Measurements from ENCODE around the gene RIN1. TPM values are rescaled to one million over a fixed set of nuclear protein-coding genes. Genes with fewer than 3 reads are reported as not detected.

The RIN1 gene
- total and polyA plus RNA-seq, 9 of the 15 experiments (the other 6 are each of a cell fraction or from before 2014, with no cell fraction given), result 0.01 to 1.2 (median 0.45) TPM; not detected in 1

- TF ChIP-seq JUND (IDR thresholded peaks at IDR 0.05; ENCODE audit: borderline replicate concordance, low read depth, low read length) (no peak; the same call in 1 of the 2 replicates), JUND (tag; IDR thresholded peaks at IDR 0.05; ENCODE audit: borderline replicate concordance, low read depth, low read length) (no peak; the same call in 2 of the 3 replicates), BACH1 (tag; IDR thresholded peaks at IDR 0.05) (no peak), ZNF175 (CRISPR knock-in tag; IDR thresholded peaks at IDR 0.05; ENCODE audit: low read depth) (no peak), MED1 (CRISPR knock-in tag; IDR thresholded peaks at IDR 0.05; ENCODE audit: borderline replicate concordance) (no peak), NCOA6 (IDR thresholded peaks at IDR 0.05) (no peak), MAZ (CRISPR knock-in tag; conservative IDR thresholded peaks at IDR 0.05 in 1 of 2, IDR thresholded peaks at IDR 0.05 in 1 of 2) (peak; percentile 91 to 98), ZNF586 (CRISPR knock-in tag; conservative IDR thresholded peaks at IDR 0.05) (no peak), ZBTB17 (CRISPR knock-in tag; IDR thresholded peaks at IDR 0.05) (no peak), GATAD2A (IDR thresholded peaks at IDR 0.05) (0 out of 2 replicates have a peak, but pooled peaks have one; percentile 27), SIRT6 (IDR thresholded peaks at IDR 0.05; ENCODE audit: low read depth, low read length) (no peak), PPARD (CRISPR knock-in tag; IDR thresholded peaks at IDR 0.05) (no peak), LCOR (CRISPR knock-in tag; IDR thresholded peaks at IDR 0.05) (no peak), FOXA1 (IDR thresholded peaks at IDR 0.05; ENCODE audit: borderline replicate concordance) (no peak), ATF3 (IDR thresholded peaks at IDR 0.05) (no peak), ATF3 (CRISPR knock-in tag; conservative IDR thresholded peaks at IDR 0.05) (no peak), DEAF1 (CRISPR knock-in tag; IDR thresholded peaks at IDR 0.05) (no peak), ZNF668 (CRISPR knock-in tag; IDR thresholded peaks at IDR 0.05) (no peak), ZKSCAN8 (CRISPR knock-in tag; IDR thresholded peaks at IDR 0.05) (no peak), GABPA (tag; conservative IDR thresholded peaks at IDR 0.05; ENCODE audit: low read depth) (no peak; the same call in 1 of the 2 replicates), SIX5 (IDR thresholded peaks at IDR 0.05; ENCODE audit: borderline replicate concordance in 1 of 2, insufficient read depth in 1 of 2, low read depth in 1 of 2, low read length in 2 of 2) (peak in 1 of 2 experiments; percentile 3; a peak in 1 of 4 replicates), BRD4 (IDR thresholded peaks at IDR 0.05) (peak; percentile 45; the same call in 1 of the 2 replicates), MYBL2 (IDR thresholded peaks at IDR 0.05; ENCODE audit: low read depth) (no peak), MYBL2 (CRISPR knock-in tag; IDR thresholded peaks at IDR 0.05; ENCODE audit: borderline replicate concordance) (no peak), E2F4 (CRISPR knock-in tag; IDR thresholded peaks at IDR 0.05; ENCODE audit: low read depth) (no peak), RCOR1 (IDR thresholded peaks at IDR 0.05; ENCODE audit: borderline replicate concordance in 1 of 2, low read depth in 2 of 2, low read length in 2 of 2) (peak in 1 of 2 experiments; percentile 11; a peak in 1 of 4 replicates)
These were observed 35.6 kb upstream of the RIN1 start, which contains the start of gene SLC29A2 (continued) for GRCh38 chr11:66371627-66372415.

All from K562 (cell line).